ENCODE data around the gene NTM.

Gene NTM

GRCh38 chr11:132238331-132238866 lies 868.0 kb downstream of the NTM start:
- no peaks in the 10 kb centered on the region for H3K9me3 ChIP-seq (ENCODE audit: control insufficient read depth, low read length)
- no peaks in the 10 kb centered on the region for H3K36me3 ChIP-seq (ENCODE audit: control insufficient read depth, insufficient read depth, low read length)
- WGBS, 2 experiments (ENCODE audit: insufficient coverage in 2 of 2): 86 to 91% methylated on average over 4 to 7 of the region's 7 CpGs
- no peak overlapping the region for H3K4me3 ChIP-seq (ENCODE audit: extremely low read depth, insufficient read depth, low read length, poor library complexity, severe bottlenecking)
- H3K27ac ChIP-seq (ENCODE audit: low read depth, low read length, severe bottlenecking): no peak overlapping the region
- no peaks in the 10 kb centered on the region for H3K4me1 ChIP-seq (ENCODE audit: control insufficient read depth, insufficient read depth, low read length, poor library complexity, severe bottlenecking)

- Histone ChIP-seq H3K9me3 (ENCODE audit: control insufficient read depth, low read length) (no peaks in the 10 kb centered on the region), H3K4me1 (ENCODE audit: control insufficient read depth, insufficient read depth, low read length, poor library complexity, severe bottlenecking) (no peaks in the 10 kb centered on the region), H3K4me3 (ENCODE audit: extremely low read depth, insufficient read depth, low read length, poor library complexity, severe bottlenecking) (no peak overlapping the region), H3K36me3 (ENCODE audit: control insufficient read depth, insufficient read depth, low read length) (no peaks in the 10 kb centered on the region), H3K27ac (ENCODE audit: low read depth, low read length, severe bottlenecking) (no peak overlapping the region)
- 88 to 92% methylated on average over 5 of the region's 5 CpGs for WGBS, 2 experiments (ENCODE audit: insufficient coverage in 2 of 2)
These were observed 870.0 kb downstream of the NTM start for GRCh38 chr11:132240374-132240773.

- H3K4me1 ChIP-seq (ENCODE audit: control insufficient read depth, insufficient read depth, low read length, poor library complexity, severe bottlenecking): no peaks in the 10 kb centered on the region
- no peaks in the 10 kb centered on the region for H3K9me3 ChIP-seq (ENCODE audit: control insufficient read depth, low read length)
- H3K36me3 ChIP-seq (ENCODE audit: control insufficient read depth, insufficient read depth, low read length): no peaks in the 10 kb centered on the region
- no peak overlapping the region for H3K27ac ChIP-seq (ENCODE audit: low read depth, low read length, severe bottlenecking)
- WGBS, 2 experiments (ENCODE audit: insufficient coverage in 2 of 2): 91 to 92% methylated on average over 2 to 5 of the region's 5 CpGs
- H3K4me3 ChIP-seq (ENCODE audit: extremely low read depth, insufficient read depth, low read length, poor library complexity, severe bottlenecking): no peak overlapping the region
These were observed 872.2 kb downstream of the NTM start for GRCh38 chr11:132242632-132243031.

- no peaks in the 10 kb centered on the region for H3K36me3 ChIP-seq (ENCODE audit: control insufficient read depth, insufficient read depth, low read length)
- H3K4me1 ChIP-seq (ENCODE audit: control insufficient read depth, insufficient read depth, low read length, poor library complexity, severe bottlenecking): no peaks in the 10 kb centered on the region
- WGBS, 2 experiments (ENCODE audit: insufficient coverage in 2 of 2): 91 to 96% methylated on average over 12 of the region's 13 CpGs
- H3K9me3 ChIP-seq (ENCODE audit: control insufficient read depth, low read length): no peaks in the 10 kb centered on the region
- no peak overlapping the region for H3K27ac ChIP-seq (ENCODE audit: low read depth, low read length, severe bottlenecking)
- no peak overlapping the region for H3K4me3 ChIP-seq (ENCODE audit: extremely low read depth, insufficient read depth, low read length, poor library complexity, severe bottlenecking)
These were observed 874.4 kb downstream of the NTM start for GRCh38 chr11:132244846-132245245.

GRCh38 chr11:132245403-132246385 lies 875.3 kb downstream of the NTM start:
- Histone ChIP-seq H3K4me3 (ENCODE audit: extremely low read depth, insufficient read depth, low read length, poor library complexity, severe bottlenecking) (no peak overlapping the region), H3K27ac (ENCODE audit: low read depth, low read length, severe bottlenecking) (no peak overlapping the region), H3K4me1 (ENCODE audit: control insufficient read depth, insufficient read depth, low read length, poor library complexity, severe bottlenecking) (no peaks in the 10 kb centered on the region), H3K9me3 (ENCODE audit: control insufficient read depth, low read length) (no peaks in the 10 kb centered on the region), H3K36me3 (ENCODE audit: control insufficient read depth, insufficient read depth, low read length) (no peaks in the 10 kb centered on the region)
- 88 to 90% methylated on average over 26 to 31 of the region's 33 CpGs for WGBS, 2 experiments (ENCODE audit: insufficient coverage in 2 of 2)

- no peak overlapping the region for H3K27ac ChIP-seq (ENCODE audit: low read depth, low read length, severe bottlenecking)
- 81 to 89% methylated on average over 5 to 6 of the region's 6 CpGs for WGBS, 2 experiments (ENCODE audit: insufficient coverage in 2 of 2)
These were observed 878.2 kb downstream of the NTM start for GRCh38 chr11:132248580-132248979.

GRCh38 chr11:132249256-132249655 lies 878.8 kb downstream of the NTM start:
- Histone ChIP-seq H3K9me3 (ENCODE audit: control insufficient read depth, low read length) (no peaks in the 10 kb centered on the region), H3K4me3 (ENCODE audit: extremely low read depth, insufficient read depth, low read length, poor library complexity, severe bottlenecking) (no peak overlapping the region), H3K27ac (ENCODE audit: low read depth, low read length, severe bottlenecking) (no peak overlapping the region), H3K36me3 (ENCODE audit: control insufficient read depth, insufficient read depth, low read length) (no peaks in the 10 kb centered on the region), H3K4me1 (ENCODE audit: control insufficient read depth, insufficient read depth, low read length, poor library complexity, severe bottlenecking) (no peaks in the 10 kb centered on the region)
- WGBS, 2 experiments (ENCODE audit: insufficient coverage in 2 of 2): 74 to 75% methylated on average over 3 to 5 of the region's 5 CpGs

More at GRCh38 chr11:132248580-132248979, 878.2 kb downstream of the NTM start:
- no peaks in the 10 kb centered on the region for H3K36me3 ChIP-seq (ENCODE audit: control insufficient read depth, insufficient read depth, low read length)
- H3K4me1 ChIP-seq (ENCODE audit: control insufficient read depth, insufficient read depth, low read length, poor library complexity, severe bottlenecking): no peaks in the 10 kb centered on the region
- H3K9me3 ChIP-seq (ENCODE audit: control insufficient read depth, low read length): no peaks in the 10 kb centered on the region
- H3K4me3 ChIP-seq (ENCODE audit: extremely low read depth, insufficient read depth, low read length, poor library complexity, severe bottlenecking): no peak overlapping the region

- Histone ChIP-seq H3K27ac (ENCODE audit: low read depth, low read length, severe bottlenecking) (no peak overlapping the region), H3K9me3 (ENCODE audit: control insufficient read depth, low read length) (no peaks in the 10 kb centered on the region), H3K36me3 (ENCODE audit: control insufficient read depth, insufficient read depth, low read length) (no peaks in the 10 kb centered on the region), H3K4me3 (ENCODE audit: extremely low read depth, insufficient read depth, low read length, poor library complexity, severe bottlenecking) (no peak overlapping the region), H3K4me1 (ENCODE audit: control insufficient read depth, insufficient read depth, low read length, poor library complexity, severe bottlenecking) (no peaks in the 10 kb centered on the region)
- WGBS, 2 experiments (ENCODE audit: insufficient coverage in 2 of 2): 100% methylated on average over 1 of the region's 1 CpG
These were observed 880.6 kb downstream of the NTM start for GRCh38 chr11:132251061-132251460.

- H3K27ac ChIP-seq (ENCODE audit: low read depth, low read length, severe bottlenecking): no peak overlapping the region
- 79 to 83% methylated on average over 7 to 8 of the region's 9 CpGs for WGBS, 2 experiments (ENCODE audit: insufficient coverage in 2 of 2)
- no peaks in the 10 kb centered on the region for H3K36me3 ChIP-seq (ENCODE audit: control insufficient read depth, insufficient read depth, low read length)
These were observed 883.3 kb downstream of the NTM start for GRCh38 chr11:132253469-132254264.

GRCh38 chr11:132254906-132255305 lies 884.5 kb downstream of the NTM start:
- WGBS, 2 experiments (ENCODE audit: insufficient coverage in 2 of 2): 100% methylated on average over 1 of the region's 1 CpG; no CpG with 5 or more reads in 1 of the 2 experiments

More at GRCh38 chr11:132253469-132254264, 883.3 kb downstream of the NTM start:
- H3K4me1 ChIP-seq (ENCODE audit: control insufficient read depth, insufficient read depth, low read length, poor library complexity, severe bottlenecking): no peaks in the 10 kb centered on the region
- no peak overlapping the region for H3K4me3 ChIP-seq (ENCODE audit: extremely low read depth, insufficient read depth, low read length, poor library complexity, severe bottlenecking)
- H3K9me3 ChIP-seq (ENCODE audit: control insufficient read depth, low read length): no peaks in the 10 kb centered on the region

More at GRCh38 chr11:132254906-132255305, 884.5 kb downstream of the NTM start:
- no peaks in the 10 kb centered on the region for H3K4me1 ChIP-seq (ENCODE audit: control insufficient read depth, insufficient read depth, low read length, poor library complexity, severe bottlenecking)
- no peak overlapping the region for H3K27ac ChIP-seq (ENCODE audit: low read depth, low read length, severe bottlenecking)
- H3K36me3 ChIP-seq (ENCODE audit: control insufficient read depth, insufficient read depth, low read length): no peaks in the 10 kb centered on the region
- H3K9me3 ChIP-seq (ENCODE audit: control insufficient read depth, low read length): no peaks in the 10 kb centered on the region
- no peak overlapping the region for H3K4me3 ChIP-seq (ENCODE audit: extremely low read depth, insufficient read depth, low read length, poor library complexity, severe bottlenecking)
